Measurements from ENCODE around the gene RBM20.

DNA sequence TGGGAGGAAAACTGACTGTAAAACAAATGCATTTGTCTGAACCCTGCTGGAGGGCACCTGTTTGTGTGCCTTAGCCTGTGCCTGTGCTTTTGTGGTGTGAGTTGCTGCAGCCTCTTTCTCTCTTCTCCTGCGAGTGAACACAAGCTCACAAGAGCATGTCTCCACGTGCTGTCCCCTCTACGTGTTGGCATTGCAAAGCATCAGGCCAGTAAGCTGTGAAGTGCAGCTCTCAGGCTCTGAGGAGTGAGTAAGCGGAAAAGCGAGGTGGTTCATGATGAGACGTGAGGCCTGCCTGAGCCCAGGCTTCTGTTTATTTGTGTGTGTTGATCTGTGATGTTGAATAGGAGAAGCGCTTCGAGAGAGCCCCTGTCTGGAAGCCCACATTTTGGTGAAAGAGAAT is 142.0 kb downstream of the RBM20 start:
- TF ChIP-seq, protein P1, sequence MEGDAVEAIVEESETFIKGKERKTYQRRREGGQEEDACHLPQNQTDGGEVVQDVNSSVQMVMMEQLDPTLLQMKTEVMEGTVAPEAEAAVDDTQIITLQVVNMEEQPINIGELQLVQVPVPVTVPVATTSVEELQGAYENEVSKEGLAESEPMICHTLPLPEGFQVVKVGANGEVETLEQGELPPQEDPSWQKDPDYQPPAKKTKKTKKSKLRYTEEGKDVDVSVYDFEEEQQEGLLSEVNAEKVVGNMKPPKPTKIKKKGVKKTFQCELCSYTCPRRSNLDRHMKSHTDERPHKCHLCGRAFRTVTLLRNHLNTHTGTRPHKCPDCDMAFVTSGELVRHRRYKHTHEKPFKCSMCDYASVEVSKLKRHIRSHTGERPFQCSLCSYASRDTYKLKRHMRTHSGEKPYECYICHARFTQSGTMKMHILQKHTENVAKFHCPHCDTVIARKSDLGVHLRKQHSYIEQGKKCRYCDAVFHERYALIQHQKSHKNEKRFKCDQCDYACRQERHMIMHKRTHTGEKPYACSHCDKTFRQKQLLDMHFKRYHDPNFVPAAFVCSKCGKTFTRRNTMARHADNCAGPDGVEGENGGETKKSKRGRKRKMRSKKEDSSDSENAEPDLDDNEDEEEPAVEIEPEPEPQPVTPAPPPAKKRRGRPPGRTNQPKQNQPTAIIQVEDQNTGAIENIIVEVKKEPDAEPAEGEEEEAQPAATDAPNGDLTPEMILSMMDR (IDR thresholded peaks at IDR 0.05; ENCODE audit: poor library complexity) = no peak
- TF ChIP-seq EZH2phosphoT487 (IDR thresholded peaks at IDR 0.05; ENCODE audit: low read depth, severe bottlenecking, unreplicated experiment) = no peak
- no peak for TF ChIP-seq EZH2 (IDR thresholded peaks at IDR 0.05; ENCODE audit: borderline replicate concordance)

Data from hepatocyte (in vitro differentiated cells).